ENCODE measurements around the gene GJD3. TPM values are rescaled to one million over a fixed set of nuclear protein-coding genes. Genes with fewer than 3 reads are reported as not detected.

GJD3 gene
- total RNA-seq, 2 donors from 2014 or later = 1.5 TPM; not detected in 1

DNA sequence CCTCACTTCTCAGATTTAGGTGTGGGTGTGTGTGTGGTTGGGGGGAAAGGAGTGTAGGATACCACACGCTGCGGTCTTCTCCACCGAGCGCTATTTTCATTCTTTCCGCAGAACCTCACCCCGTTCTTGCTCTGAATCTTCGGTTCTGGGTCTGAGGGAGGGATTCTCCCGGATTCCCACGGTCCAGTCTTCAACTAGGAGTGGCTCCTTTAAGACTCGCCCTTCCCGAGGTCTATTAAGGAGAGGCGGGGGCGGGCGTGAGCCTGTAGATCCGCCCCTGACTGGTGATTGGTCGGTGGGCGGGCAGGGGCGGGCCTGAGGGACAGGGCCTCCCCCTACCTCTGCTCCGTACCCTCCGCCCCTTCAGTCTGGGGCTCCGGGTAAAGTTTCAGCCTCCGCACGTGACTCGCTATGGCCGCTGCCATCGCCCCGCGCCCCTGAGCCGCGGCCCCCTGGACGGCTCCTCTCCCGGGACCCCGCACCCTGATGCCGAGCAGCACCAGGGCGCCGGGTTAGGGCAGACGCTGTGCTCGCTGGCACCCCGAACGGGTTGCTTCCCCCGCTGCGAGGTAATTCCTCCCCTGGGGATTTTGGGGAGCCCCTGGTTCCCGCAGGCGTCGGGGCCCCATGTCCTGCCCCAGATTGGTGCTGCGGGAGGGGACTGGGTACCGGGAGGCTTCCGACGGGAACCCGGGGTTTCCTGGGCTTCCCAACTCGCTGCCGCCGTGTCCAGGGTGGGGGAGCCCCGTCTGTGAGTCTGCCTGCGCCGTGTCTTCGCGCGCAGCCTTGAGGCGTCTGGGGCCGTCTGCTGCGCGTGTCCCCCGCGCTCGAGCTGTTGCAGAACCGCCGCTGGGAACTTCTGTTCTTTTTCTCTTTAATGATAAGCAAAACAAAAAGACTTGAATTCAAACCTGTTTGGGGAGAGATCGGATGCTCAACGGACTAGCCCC is 46.4 kb downstream of the GJD3 start:
- TF ChIP-seq, protein P1, sequence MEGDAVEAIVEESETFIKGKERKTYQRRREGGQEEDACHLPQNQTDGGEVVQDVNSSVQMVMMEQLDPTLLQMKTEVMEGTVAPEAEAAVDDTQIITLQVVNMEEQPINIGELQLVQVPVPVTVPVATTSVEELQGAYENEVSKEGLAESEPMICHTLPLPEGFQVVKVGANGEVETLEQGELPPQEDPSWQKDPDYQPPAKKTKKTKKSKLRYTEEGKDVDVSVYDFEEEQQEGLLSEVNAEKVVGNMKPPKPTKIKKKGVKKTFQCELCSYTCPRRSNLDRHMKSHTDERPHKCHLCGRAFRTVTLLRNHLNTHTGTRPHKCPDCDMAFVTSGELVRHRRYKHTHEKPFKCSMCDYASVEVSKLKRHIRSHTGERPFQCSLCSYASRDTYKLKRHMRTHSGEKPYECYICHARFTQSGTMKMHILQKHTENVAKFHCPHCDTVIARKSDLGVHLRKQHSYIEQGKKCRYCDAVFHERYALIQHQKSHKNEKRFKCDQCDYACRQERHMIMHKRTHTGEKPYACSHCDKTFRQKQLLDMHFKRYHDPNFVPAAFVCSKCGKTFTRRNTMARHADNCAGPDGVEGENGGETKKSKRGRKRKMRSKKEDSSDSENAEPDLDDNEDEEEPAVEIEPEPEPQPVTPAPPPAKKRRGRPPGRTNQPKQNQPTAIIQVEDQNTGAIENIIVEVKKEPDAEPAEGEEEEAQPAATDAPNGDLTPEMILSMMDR (IDR thresholded peaks at IDR 0.05) = no peak
- DNase-seq (ENCODE audit: low spot score) = peak; percentile 97
- no peaks in the 10 kb centered on the region for H3K36me3 ChIP-seq
- peaks cover 75 to 91% of the 10 kb centered on the region in 2 donors for H3K4me1 ChIP-seq (ENCODE audit: control insufficient read depth in 1 of 2, low read depth in 2 of 2)
- H3K27ac ChIP-seq = peak overlapping the region; percentile 91
- peak overlapping the region; percentile 99 for H3K4me3 ChIP-seq
- H3K9me3 ChIP-seq = no peaks in the 10 kb centered on the region
- no peaks in the 10 kb centered on the region for H3K27me3 ChIP-seq (replicated peaks; ENCODE audit: insufficient read depth)
- peak; percentile 73 for ATAC-seq (ENCODE audit: insufficient number of reproducible peaks, low FRiP score, low read depth)

DNA sequence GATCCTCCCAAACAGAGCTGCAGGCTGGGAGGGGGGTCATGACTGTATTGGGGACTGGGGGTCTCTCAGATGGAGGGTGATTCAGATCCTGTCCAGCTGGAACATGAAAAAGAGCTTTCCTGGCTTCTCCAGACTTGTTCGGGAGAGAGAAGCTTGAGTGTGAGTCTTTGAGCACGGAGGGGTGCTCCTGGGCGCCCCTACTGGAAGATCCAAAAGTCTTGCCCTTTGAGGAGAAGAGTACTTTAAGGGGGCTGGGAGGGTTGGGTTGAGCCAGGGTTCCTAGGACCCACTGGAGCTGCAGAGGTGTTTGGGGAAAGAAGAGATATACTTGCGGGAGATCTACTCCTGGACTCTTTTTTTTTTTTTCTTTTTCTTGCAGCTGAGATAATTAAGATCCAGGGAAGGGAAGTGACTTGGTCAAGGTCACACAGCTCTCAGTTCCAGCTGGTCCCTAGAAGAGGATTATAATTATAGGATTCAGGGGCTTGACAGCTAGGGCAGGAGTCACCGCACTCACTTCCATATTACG is 47.1 kb downstream of the GJD3 start:
- DNase-seq (ENCODE audit: low spot score) (no peak), ATAC-seq (ENCODE audit: insufficient number of reproducible peaks, low FRiP score, low read depth) (no peak)
- TF ChIP-seq, protein P1 (IDR thresholded peaks at IDR 0.05) = peak; percentile 60
- H3K36me3 ChIP-seq = no peaks in the 10 kb centered on the region
- H3K9me3 ChIP-seq = no peaks in the 10 kb centered on the region
- peak overlapping the region; percentile 99 for H3K4me3 ChIP-seq
- H3K27ac ChIP-seq = peak overlapping the region; percentile 91
- H3K27me3 ChIP-seq (replicated peaks; ENCODE audit: insufficient read depth) = no peaks in the 10 kb centered on the region
- H3K4me1 ChIP-seq (ENCODE audit: control insufficient read depth in 1 of 2, low read depth in 2 of 2) = peaks cover 79 to 91% of the 10 kb centered on the region in 2 donors

DNA sequence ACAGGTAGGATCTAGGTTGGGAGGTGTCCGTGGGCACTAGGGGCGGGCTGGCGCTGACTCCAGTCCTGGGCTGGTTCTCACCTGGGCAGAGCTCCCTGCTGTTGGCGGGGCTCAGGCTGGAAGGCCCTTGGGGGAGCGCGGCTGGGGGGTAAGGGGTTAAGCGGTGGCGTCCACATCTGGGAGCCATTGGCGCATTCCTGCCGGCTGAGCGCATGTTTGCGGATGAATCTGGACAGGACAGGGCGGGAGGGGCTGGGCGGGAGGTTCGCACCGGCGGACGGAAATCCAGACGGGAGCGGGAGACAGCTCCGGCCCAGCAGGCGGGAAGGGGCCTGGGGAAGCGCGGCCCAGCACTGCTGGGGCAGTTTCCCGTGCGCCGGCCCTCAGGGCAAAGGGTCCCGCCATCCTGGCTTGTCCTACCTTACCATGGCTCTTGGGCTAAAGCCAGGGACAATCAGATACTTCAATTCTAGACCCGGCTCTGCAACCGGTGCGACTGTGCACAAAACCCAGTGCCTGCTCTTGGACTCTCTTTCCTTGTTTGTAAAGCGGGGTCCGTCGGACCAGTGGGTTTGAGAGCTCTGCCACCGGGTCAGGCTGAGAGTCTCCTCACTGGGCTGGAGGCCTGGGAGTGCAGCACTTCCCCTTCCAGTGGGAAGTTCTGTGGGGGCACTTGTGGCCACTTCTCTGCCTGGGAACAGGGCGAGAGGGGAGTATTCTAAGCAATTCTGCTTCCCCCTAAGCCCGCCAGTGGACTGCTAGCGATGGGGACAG is 47.8 kb downstream of the GJD3 start:
- TF ChIP-seq, protein P1 (IDR thresholded peaks at IDR 0.05) = no peak
- H3K36me3 ChIP-seq = no peaks in the 10 kb centered on the region
- ATAC-seq (ENCODE audit: insufficient number of reproducible peaks, low FRiP score, low read depth) (no peak), DNase-seq (ENCODE audit: low spot score) (no peak)
- H3K4me3 ChIP-seq = peak overlapping the region; percentile 99
- peaks cover 81 to 91% of the 10 kb centered on the region in 2 donors for H3K4me1 ChIP-seq (ENCODE audit: control insufficient read depth in 1 of 2, low read depth in 2 of 2)
- H3K27me3 ChIP-seq (replicated peaks; ENCODE audit: insufficient read depth) = no peaks in the 10 kb centered on the region
- no peaks in the 10 kb centered on the region for H3K9me3 ChIP-seq
- peak overlapping the region; percentile 91 for H3K27ac ChIP-seq

DNA sequence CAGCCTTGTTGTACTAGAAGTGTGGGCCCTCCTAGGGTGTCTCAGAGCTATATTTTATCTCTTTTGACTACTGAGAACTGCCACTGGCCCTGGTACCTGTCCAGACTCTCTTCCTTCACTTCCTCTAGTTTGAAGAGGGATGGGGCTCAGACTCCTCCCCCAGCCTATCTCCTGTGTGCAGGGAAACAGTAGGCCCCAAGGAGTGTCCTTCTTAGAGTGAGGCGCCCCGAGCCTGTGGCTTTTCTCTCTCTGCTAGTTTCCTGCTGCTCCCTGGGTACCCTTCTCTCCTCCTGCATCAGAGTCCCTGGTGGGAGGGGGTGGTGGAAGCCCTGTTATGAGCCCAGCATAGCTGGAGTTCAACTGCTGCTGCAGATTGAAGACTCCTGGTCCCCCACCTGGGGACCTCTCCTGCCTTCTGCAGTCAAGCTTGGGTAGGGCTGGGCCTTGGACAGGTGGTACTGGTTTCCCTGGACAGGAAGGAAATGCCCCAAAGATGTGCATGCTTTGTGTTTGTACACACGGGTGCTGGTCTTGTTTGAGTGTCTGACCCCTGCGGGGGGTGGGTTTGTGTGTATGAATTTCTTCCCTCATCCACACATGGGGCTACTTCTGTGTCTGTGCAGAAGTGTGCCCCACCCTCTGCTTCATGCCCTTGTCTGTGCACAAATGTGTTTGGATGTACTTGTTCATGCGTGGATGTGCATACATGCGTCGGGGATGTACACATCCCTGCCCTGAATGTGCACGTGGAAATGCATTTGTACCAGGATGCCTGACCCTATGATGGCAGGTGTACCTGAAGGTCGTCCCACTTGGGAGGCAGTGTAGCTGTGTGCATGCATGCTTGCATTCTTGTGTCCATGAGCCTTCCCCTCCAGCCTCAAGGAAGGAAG is 48.6 kb downstream of the GJD3 start:
- Histone ChIP-seq H3K9me3 (no peaks in the 10 kb centered on the region), H3K27ac (peak overlapping the region; percentile 91), H3K36me3 (no peaks in the 10 kb centered on the region), H3K4me1 (ENCODE audit: control insufficient read depth in 1 of 2, low read depth in 2 of 2) (peaks cover 82 to 91% of the 10 kb centered on the region in 2 donors), H3K27me3 (replicated peaks; ENCODE audit: insufficient read depth) (no peaks in the 10 kb centered on the region), H3K4me3 (no peak overlapping the region)
- ATAC-seq (ENCODE audit: insufficient number of reproducible peaks, low FRiP score, low read depth) = no peak
- no peak for DNase-seq (ENCODE audit: low spot score)
- TF ChIP-seq, protein P1 (IDR thresholded peaks at IDR 0.05) = no peak
